Pulmonary artery endothelial cell (primary cell): Measurements from ENCODE around the gene AMT. TPM values are rescaled to one million over a fixed set of nuclear protein-coding genes. Genes with fewer than 3 reads are reported as not detected.
"Not testable (repeated sequence)": the region's sequence is repeated elsewhere in the genome, so short reads cannot be mapped to it uniquely, and the experiment has no call there.

Experiments
- DNase-seq: peaks from one replicate; pipeline ENCODE4 v3.0.0-alpha.2; 2011; ENCODE audit warnings: low read depth, low spot score
- total RNA-seq: library from RNA; depleted of rRNA; stranded (reverse); fragments of >200 nt; gene quantifications from 2 replicates; pipeline ENCODE4 v1.2.3, GENCODE V29; 2014

The AMT gene
- total RNA-seq, 1 donor from 2014 or later: 0.33 TPM

DNA sequence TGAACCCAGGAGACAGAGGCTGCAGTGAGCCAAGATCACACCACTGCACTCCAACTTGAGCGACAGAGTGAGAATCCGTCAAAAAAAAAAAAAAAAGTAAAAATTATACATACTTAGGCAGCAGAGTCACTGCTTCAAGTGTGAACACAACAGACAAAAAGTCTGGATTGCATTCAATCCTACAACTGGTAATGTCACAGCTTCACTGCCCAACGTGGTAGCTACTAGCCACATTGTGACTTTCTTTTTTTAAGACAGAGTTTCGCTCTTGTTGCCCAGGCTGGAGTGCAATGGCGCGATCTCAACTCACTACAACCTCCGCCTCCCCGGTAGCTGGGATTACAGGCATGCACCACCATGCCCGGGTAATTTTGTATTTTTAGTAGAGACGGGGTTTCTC is 31.0 kb downstream of the AMT start:
- not testable (repeated sequence) for DNase-seq

DNA sequence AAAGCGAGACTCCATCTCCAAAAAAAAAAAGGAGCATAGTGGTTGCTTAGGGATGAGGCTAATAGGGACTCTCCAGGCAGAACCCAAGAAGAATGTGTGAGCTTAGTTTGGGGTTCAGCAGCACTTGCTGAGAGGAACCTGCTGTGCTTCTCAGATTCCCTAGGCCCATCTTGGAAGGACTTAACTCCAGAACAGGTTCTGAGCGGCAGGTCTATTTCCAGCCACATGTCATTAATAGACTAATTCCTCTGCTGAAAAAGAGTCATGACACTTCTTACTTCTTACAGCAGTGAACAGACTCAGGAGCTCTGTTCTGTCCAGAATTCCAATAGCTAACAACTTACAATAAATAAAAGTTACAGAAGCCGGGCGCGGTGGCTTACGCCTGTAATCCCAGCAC is 33.0 kb downstream of the AMT start:
- DNase-seq: no peak

DNA sequence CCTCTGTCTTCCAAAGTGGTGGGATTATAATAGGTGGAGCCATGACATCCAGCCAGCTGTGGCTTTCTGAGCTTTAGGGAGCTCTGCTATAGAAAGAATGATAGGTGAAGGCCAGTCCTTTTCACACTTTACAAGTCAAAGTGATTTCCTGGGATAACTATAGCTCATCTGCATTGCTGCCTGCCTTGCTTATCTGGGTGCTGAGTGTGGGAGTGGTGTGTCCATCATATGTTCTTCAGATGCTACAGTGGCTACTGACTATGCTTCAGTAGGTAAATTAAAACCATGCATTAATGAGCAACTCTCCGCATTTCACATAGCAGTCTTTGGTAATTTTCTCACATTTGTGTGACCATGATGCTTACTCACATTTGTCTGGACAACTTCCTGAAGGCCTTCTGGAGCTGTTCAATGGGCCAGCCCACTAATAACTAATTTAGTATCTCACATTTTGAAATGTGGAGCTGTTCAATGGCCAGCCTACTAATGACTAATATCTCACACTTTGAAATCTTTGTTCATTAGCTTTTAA is 33.9 kb downstream of the AMT start:
- no peak for DNase-seq

DNA sequence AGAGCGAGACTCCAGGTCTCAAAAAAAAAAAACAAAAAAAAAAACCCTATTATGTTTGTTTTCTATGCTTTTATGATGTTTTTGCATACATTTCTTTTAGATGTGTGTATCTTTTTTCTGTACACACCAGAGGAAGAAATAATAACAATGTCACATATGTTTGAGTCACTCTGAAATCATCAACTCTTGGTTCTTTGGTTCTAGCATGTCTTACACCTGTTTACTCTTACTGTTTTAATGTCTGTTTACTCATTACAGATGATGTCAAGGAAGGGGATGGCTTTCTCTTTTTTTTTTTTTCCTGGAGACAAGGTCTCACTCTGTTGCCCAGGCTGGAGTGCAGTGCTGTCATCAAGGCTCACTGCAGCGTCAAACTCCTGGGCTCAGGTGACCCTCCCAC is 34.6 kb downstream of the AMT start:
- DNase-seq: no peak

DNA sequence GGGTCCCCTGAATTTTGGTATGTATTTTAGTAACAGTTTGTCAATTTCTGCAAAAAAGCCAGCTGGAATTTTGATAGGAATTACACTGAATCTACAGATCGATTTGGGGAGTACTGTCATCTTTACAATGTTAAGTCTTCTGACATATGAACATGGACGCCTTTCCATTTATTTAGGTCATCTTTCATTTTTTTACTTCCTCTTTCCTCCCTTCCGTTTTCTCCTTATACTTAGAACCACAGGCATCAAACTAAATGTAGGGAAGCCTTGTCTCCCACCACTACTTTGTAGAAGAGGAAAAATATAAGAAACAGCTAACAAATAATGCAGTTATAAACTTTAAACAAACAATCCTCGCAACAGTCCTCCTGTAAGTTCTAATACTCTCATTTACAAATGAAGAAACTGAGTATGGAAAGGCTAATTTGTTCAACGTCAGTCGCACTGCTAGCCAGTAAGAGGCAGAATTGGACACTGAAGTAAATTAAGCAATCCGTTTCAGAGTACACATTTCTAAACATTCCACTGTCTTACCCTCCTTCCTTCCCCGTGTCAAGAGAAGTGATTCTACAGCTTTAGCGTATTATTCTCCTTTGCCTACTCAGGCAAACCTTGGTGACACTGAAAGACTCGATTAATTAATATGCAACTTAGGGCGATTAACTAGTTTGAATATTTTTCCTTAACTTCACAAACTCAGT is 36.1 kb downstream of the AMT start:
- no peak for DNase-seq

DNA sequence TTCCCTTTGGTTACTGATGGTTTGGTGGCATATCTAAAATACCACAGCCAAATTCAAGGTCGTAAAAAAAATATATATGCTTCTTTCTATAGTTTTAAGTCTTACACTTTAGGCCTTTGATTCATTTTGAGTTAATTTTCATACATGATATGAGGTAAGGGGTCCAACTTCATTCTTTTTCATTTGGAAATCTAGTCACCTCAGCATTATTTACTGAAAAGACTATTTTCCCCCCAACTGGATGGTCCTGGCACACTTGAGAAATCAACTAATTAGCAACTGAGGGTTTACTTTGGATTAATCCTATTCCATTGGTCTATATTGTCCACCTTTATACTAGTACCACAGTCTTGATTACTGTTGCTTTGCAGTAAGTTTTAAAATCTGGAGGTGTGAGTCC is 36.7 kb downstream of the AMT start:
- no peak for DNase-seq

DNA sequence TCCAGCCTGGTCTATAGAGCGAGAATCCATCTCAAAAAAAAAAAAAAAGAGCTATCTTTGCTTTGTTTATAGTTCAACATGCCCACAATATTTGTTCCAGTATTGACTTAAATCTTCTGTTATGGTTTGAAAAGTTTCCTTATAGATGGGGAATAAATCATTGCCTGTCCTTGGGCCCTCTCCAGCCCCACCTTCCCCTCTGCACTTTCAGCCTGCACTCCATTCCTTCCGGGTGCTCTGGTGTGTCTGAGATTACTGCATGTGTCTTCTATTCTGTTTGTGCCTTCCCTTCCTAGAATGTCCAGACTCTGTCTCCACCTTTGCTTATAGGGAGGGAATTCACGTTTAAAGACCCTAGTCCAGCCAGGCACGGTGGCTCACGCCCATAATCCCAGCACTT is 38.9 kb downstream of the AMT start:
- DNase-seq: no peak

DNA sequence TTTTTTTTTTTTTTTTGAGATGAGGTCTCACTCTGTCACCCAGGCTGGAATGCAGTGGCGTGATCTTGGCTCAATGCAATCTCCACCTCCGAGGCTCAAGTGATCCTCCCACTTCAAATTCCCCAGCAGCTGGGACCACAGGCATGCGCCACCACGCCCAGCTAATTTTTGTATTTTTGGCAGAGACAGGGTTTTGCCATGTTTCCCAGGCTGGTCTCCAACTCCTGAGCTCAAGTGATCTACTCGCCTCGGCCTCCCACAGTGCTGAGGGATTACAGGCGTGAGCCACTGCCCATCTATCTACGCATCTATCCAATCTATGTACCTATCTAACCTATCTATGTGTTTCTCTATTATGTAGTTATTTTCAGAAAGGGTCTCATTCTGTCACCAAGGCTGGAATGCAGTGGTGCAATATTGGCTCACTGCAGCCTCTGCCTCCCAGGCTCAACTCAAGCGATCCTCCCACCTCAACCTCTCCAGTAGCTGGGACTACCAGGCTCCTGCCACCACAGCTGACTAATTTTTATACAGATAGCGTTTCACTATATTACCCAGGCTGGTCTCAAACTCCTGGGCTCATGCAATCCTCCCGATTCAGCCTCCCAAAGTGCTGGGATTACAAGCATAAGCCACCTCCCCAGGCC is 43.9 kb downstream of the AMT start:
- DNase-seq: no peak

DNA sequence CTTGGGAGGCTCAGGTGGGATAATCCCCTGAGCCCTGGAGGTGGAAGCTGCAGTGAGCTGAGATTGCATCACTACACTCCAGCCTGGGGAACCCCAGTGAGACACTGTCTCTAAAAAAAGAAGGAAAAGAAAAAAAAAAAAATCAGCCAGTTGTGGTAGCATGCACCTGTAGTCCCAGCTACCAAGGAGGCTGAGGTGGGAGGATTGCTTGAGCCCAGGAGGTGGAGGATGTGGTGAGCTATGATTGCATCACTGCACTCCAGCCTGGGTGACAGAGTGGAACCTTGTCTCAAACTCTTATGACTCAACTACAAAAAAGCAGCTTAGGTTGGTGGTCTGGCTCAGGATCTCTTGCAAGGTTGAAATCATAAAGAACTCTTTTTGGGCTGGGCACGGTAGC is 44.8 kb downstream of the AMT start:
- no peak for DNase-seq

DNA sequence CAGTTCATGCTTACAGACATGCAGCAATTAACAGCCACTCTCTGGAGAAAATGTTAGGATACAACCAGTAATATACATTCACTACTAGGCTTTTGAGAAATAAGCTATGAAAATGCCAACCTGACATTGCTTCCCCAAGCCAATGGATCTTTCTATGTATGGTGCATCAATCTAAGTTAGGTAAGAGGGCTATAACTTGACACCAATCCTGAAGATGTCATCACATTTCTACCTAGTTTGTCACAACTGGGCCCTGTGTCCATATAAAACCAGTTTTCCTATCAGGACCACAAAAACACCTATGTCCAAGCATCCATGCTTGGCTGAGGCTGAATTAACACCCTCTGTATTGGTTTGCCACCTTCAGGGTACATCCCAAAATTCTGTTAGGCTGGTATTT is 50.3 kb downstream of the AMT start:
- DNase-seq: no peak

DNA sequence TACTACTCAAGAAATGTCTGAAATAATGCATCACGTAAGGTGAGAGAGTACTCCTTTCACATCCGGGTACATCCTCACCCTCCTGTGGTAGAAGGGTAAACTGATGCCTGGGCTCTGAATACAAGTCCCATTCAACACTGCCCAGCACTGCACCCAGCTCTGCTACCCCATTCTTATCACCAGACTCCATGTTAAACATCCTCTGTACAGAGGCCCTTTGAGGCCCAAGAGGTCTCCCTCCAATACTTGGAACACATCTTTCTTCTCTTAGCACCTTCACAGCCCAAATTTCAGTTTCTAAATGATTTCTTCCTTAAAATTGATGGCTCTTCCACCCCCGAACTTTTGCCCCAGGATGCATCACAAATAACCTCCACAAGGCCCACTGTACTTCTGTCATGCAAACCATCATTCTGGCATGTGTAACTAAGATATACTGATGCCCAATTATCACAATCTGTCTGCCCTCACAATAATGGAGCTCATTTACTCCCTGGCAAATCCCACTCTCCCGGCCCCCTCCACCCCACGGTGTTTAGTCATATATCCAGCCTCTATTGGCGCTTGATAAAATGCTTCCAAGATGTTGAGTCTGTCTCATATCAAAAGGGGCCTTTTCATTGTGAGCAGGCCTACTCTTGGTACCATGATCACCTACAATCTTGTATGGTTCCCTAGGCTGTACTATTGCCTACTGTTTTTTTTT is 51.5 kb downstream of the AMT start:
- no peak for DNase-seq

Other genes starting within 250 kb of the AMT start
- gene C3orf62, start 145.2 kb downstream of the AMT start, total RNA-seq: 1.2 and 1.4 TPM in 2 replicates
- gene USP4, start 82.4 kb downstream of the AMT start, total RNA-seq: 27.8 and 35.4 TPM in 2 replicates
- 371 and 509 TPM in 2 replicates for gene GPX1, start 64.1 kb downstream of the AMT start, total RNA-seq
- 557 and 659 TPM in 2 replicates for gene RHOA, start 10.5 kb downstream of the AMT start, total RNA-seq
- 14.4 and 16.6 TPM in 2 replicates for gene TCTA, start 10.1 kb downstream of the AMT start, total RNA-seq
- 4.8 and 5.3 TPM in 2 replicates for gene NICN1, start 6.9 kb upstream of the AMT start, total RNA-seq
- gene DAG1, start 47.8 kb upstream of the AMT start, total RNA-seq: 34.6 and 49.6 TPM in 2 replicates
- under 0.01 TPM in 2 replicates for gene BSN, start 132.0 kb upstream of the AMT start, total RNA-seq